NCI-H524 treated with DMSO at 0.1 percent for 48 hours (cell line): ENCODE results near the gene ZSCAN1.

Source experiments
- DNase-seq: peaks from one replicate; lab custom pipeline; 2025; lab: John Stamatoyannopoulos, UW

ZSCAN1 gene

GRCh38 chr19:58084596-58085347, 50.9 kb downstream of the ZSCAN1 start:
- DNase-seq, result no peak

- no peak for DNase-seq
Observed at GRCh38 chr19:58085348-58085875, 51.6 kb downstream of the ZSCAN1 start.

- DNase-seq, result no peak
Observed at GRCh38 chr19:58086825-58087710, 53.2 kb downstream of the ZSCAN1 start.

- DNase-seq, result no peak
Observed at GRCh38 chr19:58088521-58089052, 54.8 kb downstream of the ZSCAN1 start.

GRCh38 chr19:58089846-58090245, 56.0 kb downstream of the ZSCAN1 start:
- no peak for DNase-seq

GRCh38 chr19:58091251-58091995, 57.6 kb downstream of the ZSCAN1 start:
- no peak for DNase-seq

- DNase-seq, result no peak
Observed at GRCh38 chr19:58093071-58093470, 59.2 kb downstream of the ZSCAN1 start.

GRCh38 chr19:58095328-58095727, 61.5 kb downstream of the ZSCAN1 start:
- no peak for DNase-seq

GRCh38 chr19:58096884-58097283, 63.1 kb downstream of the ZSCAN1 start:
- no peak for DNase-seq

GRCh38 chr19:58097349-58097748, 63.5 kb downstream of the ZSCAN1 start:
- no peak for DNase-seq

- DNase-seq, result peak; percentile 76
Observed at GRCh38 chr19:58097781-58098681, 64.2 kb downstream of the ZSCAN1 start, which contains the start of gene ZSCAN18. TSS of gene ZSCAN18 (minus strand) at chr19:58098231. CDS start at chr19:58090267, 7,964 bp downstream.

- no peak for DNase-seq
Observed at GRCh38 chr19:58098682-58098998, 64.8 kb downstream of the ZSCAN1 start.
